Measurements from ENCODE around the gene STMP1.

- TF ChIP-seq, protein P1, sequence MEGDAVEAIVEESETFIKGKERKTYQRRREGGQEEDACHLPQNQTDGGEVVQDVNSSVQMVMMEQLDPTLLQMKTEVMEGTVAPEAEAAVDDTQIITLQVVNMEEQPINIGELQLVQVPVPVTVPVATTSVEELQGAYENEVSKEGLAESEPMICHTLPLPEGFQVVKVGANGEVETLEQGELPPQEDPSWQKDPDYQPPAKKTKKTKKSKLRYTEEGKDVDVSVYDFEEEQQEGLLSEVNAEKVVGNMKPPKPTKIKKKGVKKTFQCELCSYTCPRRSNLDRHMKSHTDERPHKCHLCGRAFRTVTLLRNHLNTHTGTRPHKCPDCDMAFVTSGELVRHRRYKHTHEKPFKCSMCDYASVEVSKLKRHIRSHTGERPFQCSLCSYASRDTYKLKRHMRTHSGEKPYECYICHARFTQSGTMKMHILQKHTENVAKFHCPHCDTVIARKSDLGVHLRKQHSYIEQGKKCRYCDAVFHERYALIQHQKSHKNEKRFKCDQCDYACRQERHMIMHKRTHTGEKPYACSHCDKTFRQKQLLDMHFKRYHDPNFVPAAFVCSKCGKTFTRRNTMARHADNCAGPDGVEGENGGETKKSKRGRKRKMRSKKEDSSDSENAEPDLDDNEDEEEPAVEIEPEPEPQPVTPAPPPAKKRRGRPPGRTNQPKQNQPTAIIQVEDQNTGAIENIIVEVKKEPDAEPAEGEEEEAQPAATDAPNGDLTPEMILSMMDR (IDR thresholded peaks at IDR 0.05), result no peak
- TF ChIP-seq POLR2A (IDR thresholded peaks at IDR 0.05), result no peak
Observed at GRCh38 chr7:135647755-135648154, 14.6 kb upstream of the STMP1 start.

All from adrenal gland (tissue), 5 donors.